ENCODE measurements around the gene RCBTB1.

Gene RCBTB1

DNA sequence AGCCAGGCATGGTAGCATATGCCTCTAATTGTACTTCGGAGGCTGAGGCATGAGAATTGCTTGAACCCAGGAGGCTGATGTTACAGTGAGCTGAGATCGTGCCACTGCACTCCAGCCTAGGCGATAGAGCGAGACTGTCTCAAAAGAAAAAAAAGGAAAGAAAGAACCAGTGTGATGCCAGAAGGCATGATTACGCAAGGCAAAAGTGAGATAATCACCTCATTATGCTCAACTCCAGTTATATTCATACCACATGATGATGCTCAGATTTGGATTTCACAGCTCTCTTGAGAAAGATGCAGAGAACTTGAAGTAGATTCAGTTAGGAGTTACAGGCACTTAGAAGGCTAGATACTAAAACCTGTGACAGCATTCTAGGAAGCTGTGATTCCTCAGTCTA is 21.8 kb downstream of the RCBTB1 start:
- FAIRE-seq (no peak), DNase-seq (ENCODE audit: extremely low spot score, insufficient read length, low read depth) (no peak)

DNA sequence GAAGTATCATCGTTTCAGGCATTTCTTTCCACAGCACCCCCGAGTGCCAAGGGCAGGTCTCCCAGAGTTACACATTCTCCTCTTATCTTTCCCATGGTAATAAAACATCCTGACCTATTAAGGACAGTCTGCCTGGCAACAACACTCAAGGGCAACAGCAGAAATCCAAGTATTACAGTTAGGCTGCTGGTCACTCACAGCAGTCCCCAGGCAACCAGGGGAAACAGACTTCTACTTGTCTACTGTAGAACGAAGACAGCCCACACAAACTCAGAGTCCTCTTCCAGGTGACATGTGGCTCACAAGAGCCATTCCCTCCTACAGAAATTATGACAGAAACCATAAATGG is 24.3 kb downstream of the RCBTB1 start:
- FAIRE-seq (no peak), DNase-seq (ENCODE audit: extremely low spot score, insufficient read length, low read depth) (no peak)

DNA sequence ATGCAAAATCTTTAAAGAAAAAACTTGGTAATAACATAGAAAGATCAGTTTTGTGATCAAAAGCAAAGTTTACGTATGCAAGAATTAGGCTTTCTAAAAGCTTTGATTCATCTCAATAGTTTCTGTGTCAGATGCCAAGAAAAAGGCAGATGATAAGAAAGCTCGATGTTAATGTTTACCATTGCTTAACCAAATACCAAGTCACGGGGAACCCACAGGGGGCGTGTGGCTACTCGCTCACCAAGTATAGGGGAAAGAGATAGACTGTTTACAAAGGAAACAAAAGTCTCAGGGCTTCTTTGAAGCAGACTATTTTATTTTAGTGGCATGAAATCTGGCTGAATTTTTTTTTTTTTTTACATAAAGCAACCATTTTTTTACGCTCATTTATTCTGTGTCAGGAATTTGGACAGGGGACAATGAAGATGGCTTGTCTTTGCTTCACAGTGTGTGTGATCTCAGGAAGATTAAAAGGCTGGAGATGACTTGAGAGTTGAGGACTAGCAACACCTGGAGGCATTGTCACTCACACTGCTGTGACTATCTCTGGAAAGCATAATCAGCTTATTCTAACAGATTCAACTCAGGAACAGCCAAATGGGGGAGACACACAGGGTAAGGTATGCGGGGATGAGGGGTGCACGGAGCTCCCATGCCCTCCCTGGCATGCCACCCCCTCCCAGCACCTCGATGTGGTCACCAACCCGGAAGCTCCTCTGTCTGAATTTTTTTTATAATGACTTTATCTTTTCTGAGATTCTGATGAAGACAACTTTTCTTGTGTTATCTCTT is 24.9 kb downstream of the RCBTB1 start:
- FAIRE-seq = no peak
- DNase-seq (ENCODE audit: extremely low spot score, insufficient read length, low read depth) = no peak

DNA sequence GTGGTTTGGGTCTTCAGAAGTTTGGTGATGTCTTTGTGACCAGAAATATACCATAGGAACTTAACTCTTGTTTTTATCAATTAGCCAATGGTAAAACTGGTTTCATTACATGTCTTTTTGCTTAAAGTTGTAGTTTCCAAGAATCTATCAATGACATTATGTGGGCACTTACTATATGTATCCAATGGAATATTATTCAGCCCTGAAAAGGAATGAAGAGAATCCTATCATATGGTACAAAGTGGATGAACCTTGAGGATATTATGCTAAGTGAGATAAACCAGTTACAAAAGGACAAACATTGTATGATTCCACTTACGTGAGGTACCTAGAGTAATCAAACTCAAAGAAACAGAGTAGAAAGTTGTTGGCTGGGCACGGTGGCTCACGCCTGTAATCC is 26.4 kb downstream of the RCBTB1 start:
- no peak for FAIRE-seq
- DNase-seq (ENCODE audit: extremely low spot score, insufficient read length, low read depth) = no peak

DNA sequence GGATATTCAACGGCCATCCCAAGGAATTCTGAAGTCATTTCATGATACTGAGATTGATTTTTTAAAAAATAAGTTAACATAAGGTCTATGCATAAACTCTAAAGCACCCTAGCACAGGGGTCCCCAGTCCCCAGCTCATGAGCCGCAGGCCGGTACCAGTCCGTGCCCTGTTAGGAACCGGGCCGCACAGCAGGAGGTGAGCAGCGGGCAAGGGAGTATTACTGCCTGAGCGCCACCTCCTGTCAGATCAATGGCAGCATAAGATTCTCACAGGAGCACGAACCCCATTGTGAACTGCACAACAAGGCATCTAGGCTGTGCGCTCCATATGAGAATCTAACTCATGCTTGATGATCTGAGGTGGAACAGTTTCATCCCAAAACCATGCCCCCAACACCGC is 31.0 kb downstream of the RCBTB1 start:
- DNase-seq (ENCODE audit: extremely low spot score, insufficient read length, low read depth) (no peak), FAIRE-seq (no peak)

DNA sequence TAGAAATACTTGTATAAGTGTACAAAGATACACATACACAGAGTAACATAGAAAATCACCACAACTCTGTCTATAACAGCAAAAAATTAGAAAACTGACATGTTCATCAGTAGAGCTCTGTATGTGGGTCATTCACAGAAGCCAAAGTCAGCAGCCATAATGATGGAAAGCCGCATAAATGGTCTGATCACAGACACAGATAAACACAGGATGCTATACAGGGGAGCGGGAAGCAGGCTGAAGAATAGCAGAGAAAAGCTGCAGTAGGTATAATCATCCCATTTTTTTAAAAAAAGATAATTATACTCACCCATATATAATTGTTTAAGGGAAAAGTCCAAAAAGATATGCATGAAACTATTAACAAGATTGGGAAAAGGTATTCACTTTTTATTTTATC is 31.5 kb downstream of the RCBTB1 start:
- FAIRE-seq (no peak), DNase-seq (ENCODE audit: extremely low spot score, insufficient read length, low read depth) (no peak)

DNA sequence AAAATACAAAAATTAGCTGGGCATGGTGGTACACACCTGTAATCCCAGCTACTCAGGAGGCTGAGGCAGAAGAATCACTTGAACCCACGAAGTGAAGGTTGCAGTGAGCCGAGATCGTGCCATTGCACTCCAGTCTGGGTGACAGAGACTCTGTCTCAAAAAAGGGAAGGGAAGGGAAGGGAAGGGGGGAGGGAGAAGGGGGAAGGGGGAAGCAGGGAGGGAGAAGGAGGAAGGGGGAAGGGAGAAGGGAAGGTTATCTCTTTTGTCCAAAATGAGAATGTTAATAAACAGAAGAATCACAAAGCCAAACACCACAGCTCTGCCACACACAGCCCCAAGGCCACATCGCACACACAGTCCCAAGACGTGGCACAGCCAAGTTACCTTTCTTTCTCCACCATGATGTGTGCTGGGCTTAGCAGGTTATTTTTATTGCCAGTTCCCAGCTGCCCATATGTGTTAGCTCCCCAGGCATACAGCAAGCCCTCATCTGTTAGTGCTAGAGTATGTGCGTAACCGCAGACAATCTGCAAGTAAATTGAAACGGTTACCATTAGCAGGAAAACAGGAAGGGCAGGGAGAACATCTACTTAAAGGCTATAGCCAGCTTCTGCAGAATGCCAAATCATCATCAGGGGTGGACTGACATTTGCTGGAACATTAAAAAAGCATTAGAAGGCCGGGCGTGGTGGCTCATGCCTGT is 34.3 kb downstream of the RCBTB1 start:
- FAIRE-seq (no peak), DNase-seq (ENCODE audit: extremely low spot score, insufficient read length, low read depth) (no peak)

DNA sequence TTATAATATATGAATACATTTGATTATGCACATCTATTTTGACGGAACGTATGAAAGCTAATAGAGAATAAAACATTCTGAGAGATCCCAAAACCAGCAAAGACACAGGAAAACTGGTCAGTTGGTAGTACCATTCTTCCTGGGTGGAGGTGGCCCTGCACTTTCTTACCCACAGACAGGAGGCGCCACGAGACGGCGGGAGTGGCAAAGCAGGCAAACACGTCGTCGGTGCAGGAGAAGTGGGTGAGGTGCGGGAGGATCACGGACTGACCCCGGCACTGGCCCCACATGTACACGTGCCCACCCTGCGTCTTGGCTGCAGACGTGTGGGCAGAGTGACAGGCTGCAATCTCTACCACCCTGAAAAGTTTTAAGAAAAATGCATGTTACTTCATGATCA is 36.1 kb downstream of the RCBTB1 start:
- no peak for FAIRE-seq
- DNase-seq (ENCODE audit: extremely low spot score, insufficient read length, low read depth) = no peak

DNA sequence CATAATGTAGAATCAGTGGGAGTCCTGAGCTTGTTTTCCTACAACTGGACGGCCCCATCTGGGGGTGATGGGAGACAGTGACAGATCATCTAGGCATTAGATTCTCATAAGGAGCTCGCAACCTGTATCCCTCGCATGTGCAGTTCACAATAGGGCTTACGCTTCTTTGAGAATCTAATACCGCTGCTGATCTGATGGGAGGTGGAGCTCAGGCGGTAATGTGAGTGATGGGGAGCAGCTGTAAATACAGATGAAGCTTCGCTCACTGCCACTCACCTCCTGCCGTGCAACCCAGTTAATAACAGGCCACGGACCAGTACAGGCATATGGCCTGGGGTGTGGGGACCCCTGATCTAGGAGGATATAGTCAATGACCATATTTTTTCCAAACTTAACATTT is 38.8 kb downstream of the RCBTB1 start:
- no peak for DNase-seq (ENCODE audit: extremely low spot score, insufficient read length, low read depth)

DNA sequence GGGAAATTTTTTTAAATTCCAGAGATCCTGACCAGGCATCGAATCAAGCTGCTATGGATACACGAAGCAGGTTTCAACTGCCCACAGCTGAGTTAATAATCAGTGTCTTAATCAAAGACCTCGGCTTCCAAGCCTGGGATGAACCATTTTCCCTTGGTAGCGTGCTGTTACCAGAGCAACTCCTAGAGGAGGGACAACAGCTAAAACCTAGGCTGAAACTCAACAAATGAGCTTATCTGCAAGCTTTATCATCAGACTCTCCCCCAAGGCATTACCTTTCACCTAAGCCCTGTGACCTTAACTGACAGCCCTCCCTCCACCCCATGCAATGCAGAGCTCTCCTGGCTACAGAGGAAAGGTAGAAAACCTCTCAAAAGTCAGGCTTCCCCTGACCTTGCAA is 39.7 kb downstream of the RCBTB1 start:
- no peak for FAIRE-seq
- no peak for DNase-seq (ENCODE audit: extremely low spot score, insufficient read length, low read depth)

More for the DNA sequence above, 38.8 kb downstream of the RCBTB1 start:
- FAIRE-seq = no peak

DNA sequence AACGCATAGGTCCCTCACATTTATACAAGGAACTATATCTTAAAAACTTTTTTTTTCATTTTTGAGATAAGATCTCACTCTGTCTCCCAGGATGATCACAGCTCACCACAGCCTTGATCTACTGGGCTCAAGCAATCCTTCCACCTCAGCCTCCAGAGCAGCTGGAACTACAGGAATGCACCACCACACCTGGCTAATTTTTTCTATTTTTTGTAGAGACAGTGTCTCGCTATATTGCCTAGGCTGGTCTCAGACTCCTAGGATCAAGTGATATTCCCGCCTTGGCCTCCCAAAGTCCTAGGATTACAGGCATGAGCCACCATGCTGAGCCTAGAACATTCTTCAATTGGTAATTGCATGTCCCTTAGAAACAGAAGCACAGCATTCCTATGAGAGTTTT is 41.7 kb downstream of the RCBTB1 start:
- FAIRE-seq = no peak
- DNase-seq (ENCODE audit: extremely low spot score, insufficient read length, low read depth) = no peak

DNA sequence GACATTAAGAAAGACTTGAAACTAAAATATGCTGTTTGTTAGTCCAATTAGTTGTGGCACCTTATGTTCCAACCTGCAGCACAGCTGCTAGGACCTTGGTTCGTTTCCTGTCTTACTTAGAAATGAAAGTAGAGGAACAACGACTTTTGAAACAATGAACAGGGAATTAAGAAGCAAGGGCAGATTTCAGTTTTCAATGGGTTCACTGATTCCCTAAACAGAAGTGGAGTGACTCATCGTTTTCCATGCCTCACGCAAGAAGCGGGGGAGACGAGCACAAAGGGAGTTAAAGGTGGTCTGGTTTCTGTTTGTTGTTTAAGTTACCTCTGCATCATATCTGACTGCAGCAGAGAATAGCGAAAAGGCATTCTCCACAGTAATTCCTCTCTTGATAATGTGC is 44.8 kb downstream of the RCBTB1 start:
- DNase-seq (ENCODE audit: extremely low spot score, insufficient read length, low read depth) (no peak), FAIRE-seq (peak; percentile 81)

DNA sequence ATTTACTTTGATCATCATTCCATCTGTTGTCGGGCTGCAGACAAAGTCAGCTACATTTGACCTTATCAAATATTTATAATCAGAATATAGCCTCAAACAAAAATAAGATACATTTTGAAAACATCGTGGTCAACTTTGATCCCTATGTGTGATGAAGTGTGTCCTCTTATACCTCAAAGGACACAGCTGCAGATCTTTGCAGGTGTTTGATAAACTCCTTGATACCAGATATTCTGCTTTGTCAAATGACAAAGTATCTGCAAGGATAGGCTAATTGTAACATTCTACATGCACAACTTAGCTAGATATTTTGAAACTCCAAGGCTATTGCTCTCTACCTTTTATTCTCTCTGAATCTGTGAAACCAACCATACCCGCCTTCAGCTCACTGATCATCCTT is 45.6 kb downstream of the RCBTB1 start:
- FAIRE-seq (no peak), DNase-seq (ENCODE audit: extremely low spot score, insufficient read length, low read depth) (no peak)

DNA sequence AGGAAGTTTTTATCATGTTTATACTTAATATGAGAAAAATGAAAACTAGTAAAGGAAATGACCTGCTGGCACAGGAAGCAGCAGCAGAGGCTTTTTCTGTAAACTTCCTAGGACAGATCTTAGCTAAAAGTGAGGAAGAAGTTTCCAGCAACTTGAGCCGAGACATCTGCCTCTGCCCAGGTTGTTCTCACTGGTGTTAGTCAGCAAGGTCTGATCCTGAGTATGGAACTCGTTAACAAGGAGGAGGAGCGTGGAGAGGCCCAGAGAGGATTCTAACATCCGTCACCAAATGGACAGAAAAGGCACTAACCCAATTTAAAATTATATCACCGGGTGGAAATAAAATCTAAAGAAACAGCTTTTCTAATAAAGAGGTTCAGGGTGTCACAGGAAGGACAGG is 46.0 kb downstream of the RCBTB1 start:
- no peak for FAIRE-seq
- DNase-seq (ENCODE audit: extremely low spot score, insufficient read length, low read depth) = no peak

DNA sequence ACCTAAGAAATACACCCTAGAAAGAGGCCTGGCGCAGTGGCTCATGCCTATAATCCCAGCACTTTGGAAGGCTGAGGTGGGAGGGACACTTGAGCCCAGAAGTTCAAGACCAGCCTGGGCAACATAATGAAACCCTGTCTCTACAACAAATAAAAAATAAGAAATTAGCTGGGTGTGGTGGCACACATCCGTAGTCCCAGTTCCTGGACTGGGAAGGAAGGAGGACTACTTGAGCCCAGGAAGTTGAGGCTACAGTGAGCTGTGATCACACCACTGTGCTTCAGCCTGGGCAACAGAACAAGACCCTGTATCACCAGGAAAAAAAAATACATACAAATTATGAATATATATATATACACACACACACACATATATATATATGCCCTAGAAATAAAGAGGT is 47.0 kb downstream of the RCBTB1 start:
- FAIRE-seq (no peak), DNase-seq (ENCODE audit: extremely low spot score, insufficient read length, low read depth) (no peak)

DNA sequence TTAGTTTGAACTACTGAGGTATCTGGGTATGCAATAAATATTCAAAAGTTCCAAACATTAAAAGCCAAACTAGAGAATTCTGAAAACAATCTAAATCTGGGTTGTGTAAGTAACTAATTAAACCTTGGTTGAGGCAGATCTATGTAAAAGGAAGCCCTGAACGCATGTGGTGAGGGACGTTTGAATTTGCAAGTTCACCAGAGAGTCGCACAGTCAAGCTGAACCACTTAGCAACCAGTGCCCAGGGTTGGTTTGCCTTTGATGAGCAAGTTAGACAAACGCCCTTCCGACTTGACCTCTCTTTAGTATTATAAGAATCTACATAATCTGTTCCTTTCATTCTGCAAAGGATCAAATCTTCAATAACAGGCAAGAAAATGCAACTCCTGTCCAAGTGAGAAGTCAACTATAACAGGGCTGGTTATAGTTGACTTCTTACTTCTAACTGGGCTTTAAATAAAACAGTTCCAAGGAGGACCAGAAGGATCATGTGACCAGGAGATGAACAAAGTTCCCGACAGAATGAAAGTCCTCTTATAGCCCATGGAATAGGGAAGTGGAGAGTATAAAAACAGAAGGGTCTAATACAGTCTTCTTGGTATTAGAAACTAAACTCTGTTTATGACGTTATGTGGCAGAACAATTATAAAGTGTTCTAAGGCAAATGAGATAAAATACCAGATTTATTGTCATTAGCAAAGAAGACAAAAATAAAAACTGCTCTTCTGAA is 49.0 kb downstream of the RCBTB1 start:
- no peak for DNase-seq (ENCODE audit: extremely low spot score, insufficient read length, low read depth)
- FAIRE-seq = peak; percentile 78

DNA sequence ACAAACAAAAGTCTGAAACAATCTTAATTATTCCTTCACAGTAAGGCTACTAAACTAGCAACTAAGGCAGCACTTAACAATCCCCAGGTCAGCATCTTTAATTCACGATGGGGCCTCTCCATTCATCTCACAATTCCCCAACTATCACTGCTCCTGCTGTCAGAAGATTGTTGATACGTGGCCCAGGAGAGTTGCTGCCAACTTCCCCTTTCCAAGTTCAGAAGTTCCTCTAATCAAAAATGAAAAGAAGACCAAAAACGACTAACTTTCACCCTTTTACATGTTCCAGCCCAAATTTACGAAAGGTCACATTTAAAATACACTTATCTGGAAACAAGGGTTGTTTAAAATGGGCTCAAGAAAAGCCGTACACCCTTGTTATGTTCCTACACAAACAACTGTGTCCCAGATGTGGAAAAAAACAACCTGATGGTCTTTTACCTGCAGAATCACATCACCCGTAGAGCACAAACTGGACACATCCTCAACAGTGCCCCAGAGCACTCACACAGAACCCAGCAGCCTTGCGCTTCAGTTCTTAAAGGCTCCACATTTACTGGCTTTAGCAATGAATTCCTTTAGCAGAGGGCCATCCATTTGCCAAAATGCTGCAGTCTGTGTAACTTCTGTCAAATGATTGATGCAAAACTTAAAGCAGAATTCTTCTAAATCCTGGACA is 51.6 kb downstream of the RCBTB1 start:
- peak; percentile 51 for FAIRE-seq
- no peak for DNase-seq (ENCODE audit: extremely low spot score, insufficient read length, low read depth)

DNA sequence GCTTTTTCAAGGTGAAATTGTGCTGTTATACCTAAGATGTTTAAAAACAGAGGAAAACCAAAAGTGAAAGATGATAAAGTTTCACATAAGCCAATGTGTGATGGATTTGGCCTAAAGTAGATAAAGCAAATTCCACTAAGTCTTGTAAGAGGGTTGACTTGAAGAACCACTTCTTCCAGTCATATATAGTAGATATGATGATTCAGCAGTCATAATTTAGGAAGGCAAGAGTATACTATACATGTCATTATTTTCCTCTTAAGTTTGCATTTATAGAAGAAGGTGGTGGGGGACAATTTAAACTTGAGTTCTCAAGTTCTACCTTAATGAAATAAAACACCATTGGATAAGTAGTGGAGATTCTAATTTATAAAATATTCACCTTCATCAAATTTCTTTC is 52.3 kb downstream of the RCBTB1 start:
- peak; percentile 5 for FAIRE-seq
- no peak for DNase-seq (ENCODE audit: extremely low spot score, insufficient read length, low read depth)

DNA sequence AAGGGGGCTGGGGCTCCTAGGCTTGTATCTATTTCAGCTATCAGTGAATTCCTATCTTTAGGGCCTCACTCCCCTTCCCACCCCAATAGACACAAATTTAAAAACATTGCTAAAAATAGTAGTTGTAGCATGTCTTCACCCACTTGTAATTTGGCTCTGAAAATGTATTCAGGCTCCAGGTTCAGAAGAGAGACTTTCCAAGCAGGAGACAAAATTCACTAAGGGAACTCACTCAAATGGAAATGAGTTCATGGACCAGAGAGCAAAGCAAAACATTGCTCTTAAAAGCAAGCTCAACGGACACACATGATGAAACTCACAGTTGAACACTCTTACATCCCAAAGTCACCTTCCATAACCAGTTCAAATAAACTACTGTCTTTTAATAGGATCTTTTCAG is 52.8 kb downstream of the RCBTB1 start:
- FAIRE-seq = peak; percentile 64

DNA sequence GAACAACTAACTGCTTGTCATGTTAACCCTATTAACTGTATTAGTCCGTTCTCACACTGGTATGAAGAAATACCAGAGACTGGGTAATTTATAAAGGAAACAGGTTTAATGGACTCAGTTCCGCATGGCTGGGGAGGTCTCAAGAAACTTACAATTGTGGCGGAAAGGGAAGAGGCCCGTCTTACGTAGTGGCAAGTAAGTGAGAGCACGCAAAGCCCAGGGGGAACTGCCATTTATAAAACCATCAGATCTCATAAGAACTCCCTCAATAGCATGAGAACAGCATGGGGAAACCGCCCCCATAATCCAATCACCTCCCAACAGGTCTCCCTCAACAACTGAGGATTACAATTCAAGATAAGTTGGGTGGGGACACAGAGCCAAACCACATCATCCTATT is 54.9 kb downstream of the RCBTB1 start:
- DNase-seq (ENCODE audit: extremely low spot score, insufficient read length, low read depth) (no peak), FAIRE-seq (peak; percentile 89)

More for the DNA sequence above, 52.8 kb downstream of the RCBTB1 start:
- no peak for DNase-seq (ENCODE audit: extremely low spot score, insufficient read length, low read depth)

DNA sequence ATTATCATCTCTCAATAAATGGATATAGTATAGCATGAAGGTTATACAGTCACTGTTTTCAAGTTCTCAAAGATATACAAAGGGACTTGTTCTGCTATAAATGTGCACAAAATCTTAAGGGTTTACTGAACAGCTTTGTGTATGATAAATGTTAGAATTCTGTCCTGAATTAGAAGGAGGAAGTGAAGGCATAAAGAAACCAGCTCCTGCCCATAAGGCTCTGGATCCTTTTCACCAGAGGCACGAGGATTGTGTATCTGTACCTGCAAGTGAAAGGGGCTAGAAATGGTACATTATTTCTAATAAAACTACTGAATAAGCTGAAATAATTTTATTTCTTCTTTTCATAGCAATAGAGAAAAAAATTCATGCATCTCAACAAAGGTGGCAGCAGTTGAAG is 57.2 kb downstream of the RCBTB1 start:
- no peak for FAIRE-seq
- no peak for DNase-seq (ENCODE audit: extremely low spot score, insufficient read length, low read depth)
